Endodermal cell (in vitro differentiated cells): ENCODE measurements around the gene INPP4B. TPM values are rescaled to one million over a fixed set of nuclear protein-coding genes. Genes with fewer than 3 reads are reported as not detected.

ENCODE experiments used
- DNase-seq: peaks from one replicate; pipeline ENCODE4 v3.0.0-alpha.2; 2017
- H3K27ac ChIP-seq: 2 replicates; pipeline ENCODE4 v1.5.1; 2013; ENCODE audit warnings: mild to moderate bottlenecking, low read depth, low read length, moderate library complexity
- H3K27me3 ChIP-seq: 2 replicates; pipeline ENCODE4 v1.6.1; 2013; ENCODE audit warnings: mild to moderate bottlenecking, low read length, moderate library complexity; ENCODE audit not compliant: insufficient read depth, control insufficient read depth, poor library complexity, severe bottlenecking
- H3K36me3 ChIP-seq: 2 replicates; pipeline ENCODE4 v1.7.0; 2013; ENCODE audit warnings: mild to moderate bottlenecking, low read length, moderate library complexity; ENCODE audit not compliant: control insufficient read depth, insufficient read depth
- H3K4me1 ChIP-seq: one replicate; pipeline ENCODE4 v1.7.0; 2013; ENCODE audit warnings: low read length; ENCODE audit not compliant: control insufficient read depth, insufficient read depth
- H3K4me3 ChIP-seq: 2 replicates; pipeline ENCODE4 v1.5.1; 2013; ENCODE audit warnings: mild to moderate bottlenecking, low read length, moderate library complexity
- H3K9ac ChIP-seq: 2 replicates; pipeline ENCODE4 v1.6.1; 2013; ENCODE audit warnings: mild to moderate bottlenecking, low read length, moderate library complexity; ENCODE audit not compliant: poor library complexity, severe bottlenecking; ENCODE audit errors: extremely low read depth
- H3K9me3 ChIP-seq: 2 replicates; pipeline ENCODE4 v1.6.1; 2013; ENCODE audit warnings: mild to moderate bottlenecking, low read length, moderate library complexity; ENCODE audit not compliant: control insufficient read depth
- H3K27ac Mint-ChIP-seq: 2 replicates; pipeline ENCODE4 v1.8.0; 2020; ENCODE audit warnings: mixed read lengths
- H3K27me3 Mint-ChIP-seq: 2 replicates; pipeline ENCODE4 v1.8.0; 2021; ENCODE audit warnings: mild to moderate bottlenecking, mixed read lengths; ENCODE audit not compliant: insufficient read depth
- H3K36me3 Mint-ChIP-seq: 2 replicates; pipeline ENCODE4 v1.8.0; 2020; ENCODE audit warnings: low read depth, mixed read lengths
- H3K4me1 Mint-ChIP-seq: 2 replicates; pipeline ENCODE4 v1.8.0; 2020; ENCODE audit warnings: mixed read lengths
- H3K4me3 Mint-ChIP-seq: 2 replicates; pipeline ENCODE4 v1.8.0; 2020; ENCODE audit warnings: mild to moderate bottlenecking, moderate library complexity, mixed read lengths
- H3K9me3 Mint-ChIP-seq: 2 replicates; pipeline ENCODE4 v1.8.0; 2020; ENCODE audit warnings: mild to moderate bottlenecking, mixed read lengths
- WGBS, 2 experiments: methylation state at CpG; one replicate each; pipeline versions ENCODE4 v1.1.5 to v1.1.7; 2013; ENCODE audit warnings: missing lambda C conversion rate in 2 of 2, mixed read lengths in 1 of 2; ENCODE audit not compliant: insufficient coverage in 1 of 2, insufficient read length in 1 of 2; 5-methylcytosine and 5-hydroxymethylcytosine counted together
- total RNA-seq, 2 donors: library from RNA; stranded (reverse); fragmentation: NEBNext Ultra II Directional in 1 of 2; extraction: Animal tissue kit (Norgen Biotek cat#: 25700) in 1 of 2; gene quantifications; 2 replicates in 1 of 2; 3 replicates in 1 of 2; pipeline ENCODE4 v1.2.1, GENCODE V29; 2021
- TF ChIP-seq, protein P1 (sequence below): fragments of 200-600 bp; sonication (generic); conservative IDR thresholded peaks from 2 replicates; pipeline ENCODE4 v1.5.0; 2021; ENCODE audit warnings: antibody characterized with exemption, mild to moderate bottlenecking

INPP4B gene
- total RNA-seq, 2 donors from 2014 or later = 0.64 to 0.66 TPM

DNA sequence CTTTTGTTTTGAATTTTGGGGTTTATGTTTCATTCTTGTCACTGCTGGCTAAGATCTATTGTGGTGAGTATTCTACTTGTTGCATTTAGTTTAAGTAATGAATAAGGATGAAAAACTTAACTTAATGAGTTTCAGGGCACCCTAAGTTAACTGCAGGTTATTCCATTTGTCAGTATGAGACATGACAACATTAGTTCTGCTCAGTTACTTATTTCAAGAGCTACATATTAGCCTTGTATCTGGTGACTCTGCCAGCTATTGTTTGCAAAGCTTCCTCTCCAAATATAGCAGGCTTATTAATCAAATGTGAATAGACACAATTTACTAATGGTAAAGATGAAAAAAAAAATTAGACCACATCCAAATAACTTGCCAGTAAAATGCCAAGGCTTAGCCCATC, 642.6 kb downstream of the INPP4B start:
- TF ChIP-seq, protein P1, sequence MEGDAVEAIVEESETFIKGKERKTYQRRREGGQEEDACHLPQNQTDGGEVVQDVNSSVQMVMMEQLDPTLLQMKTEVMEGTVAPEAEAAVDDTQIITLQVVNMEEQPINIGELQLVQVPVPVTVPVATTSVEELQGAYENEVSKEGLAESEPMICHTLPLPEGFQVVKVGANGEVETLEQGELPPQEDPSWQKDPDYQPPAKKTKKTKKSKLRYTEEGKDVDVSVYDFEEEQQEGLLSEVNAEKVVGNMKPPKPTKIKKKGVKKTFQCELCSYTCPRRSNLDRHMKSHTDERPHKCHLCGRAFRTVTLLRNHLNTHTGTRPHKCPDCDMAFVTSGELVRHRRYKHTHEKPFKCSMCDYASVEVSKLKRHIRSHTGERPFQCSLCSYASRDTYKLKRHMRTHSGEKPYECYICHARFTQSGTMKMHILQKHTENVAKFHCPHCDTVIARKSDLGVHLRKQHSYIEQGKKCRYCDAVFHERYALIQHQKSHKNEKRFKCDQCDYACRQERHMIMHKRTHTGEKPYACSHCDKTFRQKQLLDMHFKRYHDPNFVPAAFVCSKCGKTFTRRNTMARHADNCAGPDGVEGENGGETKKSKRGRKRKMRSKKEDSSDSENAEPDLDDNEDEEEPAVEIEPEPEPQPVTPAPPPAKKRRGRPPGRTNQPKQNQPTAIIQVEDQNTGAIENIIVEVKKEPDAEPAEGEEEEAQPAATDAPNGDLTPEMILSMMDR = no peak
- no peak overlapping the region for H3K27ac Mint-ChIP-seq
- Histone ChIP-seq H3K4me1 (peaks cover 7% of the 10 kb centered on the region), H3K27ac (no peak overlapping the region), H3K36me3 (no peaks in the 10 kb centered on the region), H3K9me3 (no peaks in the 10 kb centered on the region), H3K9ac (no peak overlapping the region), H3K4me3 (no peak overlapping the region), H3K27me3 (no peaks in the 10 kb centered on the region)
- H3K27me3 Mint-ChIP-seq = no peaks in the 10 kb centered on the region
- H3K4me1 Mint-ChIP-seq = peaks cover 4% of the 10 kb centered on the region
- H3K4me3 Mint-ChIP-seq = no peak overlapping the region
- DNase-seq = no peak
- H3K9me3 Mint-ChIP-seq = no peaks in the 10 kb centered on the region
- H3K36me3 Mint-ChIP-seq = no peaks in the 10 kb centered on the region

DNA sequence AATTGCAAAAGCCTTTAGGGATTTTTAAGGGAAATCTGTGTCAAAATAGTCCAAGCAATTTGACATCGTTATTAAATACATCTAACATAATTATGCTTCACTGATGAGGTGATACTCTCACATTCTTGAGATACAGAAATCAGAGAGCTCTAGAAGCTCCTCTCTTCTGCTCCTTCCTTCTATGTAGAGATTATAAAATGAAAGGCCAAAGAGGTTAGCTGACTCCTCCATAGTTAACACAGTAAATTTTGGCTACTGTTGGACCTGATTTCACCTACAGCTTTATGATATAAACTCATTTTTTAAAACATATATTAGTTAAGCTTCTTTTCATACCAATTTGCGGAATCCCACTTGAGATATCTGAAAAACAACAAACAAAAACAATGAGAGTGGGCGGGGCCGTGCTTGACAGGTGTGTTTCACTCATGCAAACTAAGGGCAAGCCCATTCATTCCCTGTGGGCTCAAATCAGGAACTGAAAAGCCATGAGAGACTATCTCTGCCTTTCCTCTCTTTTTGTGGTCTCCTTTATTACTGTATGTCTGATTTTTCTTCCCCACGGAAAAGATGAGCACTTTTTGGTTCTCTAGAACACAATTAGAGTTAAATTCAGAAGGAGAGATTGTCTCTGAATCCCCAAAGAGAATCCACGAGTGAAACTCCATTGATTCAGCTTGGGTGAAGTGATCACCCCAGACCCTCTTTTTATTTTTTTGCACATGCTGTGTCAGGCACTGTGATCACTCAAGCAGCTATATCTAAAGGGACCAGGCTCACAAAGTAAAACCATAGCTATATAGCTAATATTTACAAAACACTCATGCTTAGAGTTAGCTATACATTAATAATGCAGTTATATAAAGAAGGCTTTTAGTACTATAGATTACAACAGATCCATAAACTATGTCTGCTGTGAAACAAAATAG, 643.4 kb downstream of the INPP4B start:
- Histone ChIP-seq H3K27me3 (no peaks in the 10 kb centered on the region), H3K9me3 (no peaks in the 10 kb centered on the region), H3K9ac (no peak overlapping the region), H3K4me3 (no peak overlapping the region), H3K27ac (no peak overlapping the region), H3K36me3 (no peaks in the 10 kb centered on the region), H3K4me1 (peaks cover 7% of the 10 kb centered on the region)
- H3K4me1 Mint-ChIP-seq = peaks cover 4% of the 10 kb centered on the region
- no peak overlapping the region for H3K4me3 Mint-ChIP-seq
- H3K9me3 Mint-ChIP-seq = no peaks in the 10 kb centered on the region
- no peaks in the 10 kb centered on the region for H3K36me3 Mint-ChIP-seq
- peak; percentile 54 for DNase-seq
- H3K27me3 Mint-ChIP-seq = no peaks in the 10 kb centered on the region
- WGBS, 2 experiments = 71 to 82% methylated on average over 4 to 6 of the region's 6 CpGs
- TF ChIP-seq, protein P1 = no peak
- H3K27ac Mint-ChIP-seq = no peak overlapping the region

DNA sequence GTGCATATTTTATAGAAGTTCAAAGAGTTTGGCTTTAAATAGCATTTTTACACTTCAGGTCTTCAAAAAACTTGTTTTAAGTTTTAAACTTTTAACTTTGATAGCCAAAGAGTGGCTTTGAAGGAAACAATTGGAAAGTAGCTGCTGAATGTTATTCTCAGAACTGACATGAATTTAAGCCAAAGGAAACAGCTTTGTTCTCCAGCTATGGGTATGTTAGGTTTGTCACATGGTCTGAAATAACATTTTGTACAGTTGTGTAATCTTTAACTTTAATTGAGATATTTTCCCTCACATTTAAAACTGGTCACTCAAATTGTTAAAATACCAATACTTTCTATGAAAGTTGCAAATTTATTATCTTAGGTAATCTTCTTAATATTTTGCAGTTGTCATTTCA, 645.1 kb downstream of the INPP4B start:
- TF ChIP-seq, protein P1 = no peak
- H3K4me3 Mint-ChIP-seq = no peak overlapping the region
- peaks cover 4% of the 10 kb centered on the region for H3K4me1 Mint-ChIP-seq
- H3K36me3 Mint-ChIP-seq = no peaks in the 10 kb centered on the region
- no peaks in the 10 kb centered on the region for H3K27me3 ChIP-seq
- no peak overlapping the region for H3K27ac ChIP-seq
- H3K27me3 Mint-ChIP-seq = no peaks in the 10 kb centered on the region
- H3K4me1 ChIP-seq = peaks cover 7% of the 10 kb centered on the region
- no peak overlapping the region for H3K9ac ChIP-seq
- no peaks in the 10 kb centered on the region for H3K36me3 ChIP-seq
- no peak for DNase-seq
- H3K9me3 Mint-ChIP-seq = no peaks in the 10 kb centered on the region
- no peak overlapping the region for H3K27ac Mint-ChIP-seq
- no peak overlapping the region for H3K4me3 ChIP-seq
- no peaks in the 10 kb centered on the region for H3K9me3 ChIP-seq
